Measurements from ENCODE around the gene MNT. TPM values are rescaled to one million over a fixed set of nuclear protein-coding genes. Genes with fewer than 3 reads are reported as not detected.

The MNT gene
- total RNA-seq, 5 donors from 2014 or later (not counting 1 experiment from before 2014, with no cell fraction given), result 43.0 to 97.8 (median 58.2) TPM

GRCh38 chr17:2357931-2358434, 42.9 kb downstream of the MNT start:
- H3K27me3 Mint-ChIP-seq, result no peaks in the 10 kb centered on the region
- ChIA-PET POLR2A (no interaction called here), CTCF (no interaction called here)
- no peaks in the 10 kb centered on the region for H3K9me3 Mint-ChIP-seq
- H3K27ac ChIP-seq (ENCODE audit: low read length), result no peak overlapping the region
- no peaks in the 10 kb centered on the region for H3K27me3 ChIP-seq (replicated peaks in 1 of 2; ENCODE audit: control insufficient read depth in 2 of 2, extremely low read depth in 1 of 2, insufficient read depth in 2 of 2, low read length in 1 of 2)
- peaks cover 4 to 17% of the 10 kb centered on the region in 2 experiments for H3K4me1 ChIP-seq (ENCODE audit: control insufficient read depth in 1 of 2, extremely low read depth in 1 of 2, insufficient read depth in 2 of 2, low read length in 2 of 2)
- peaks cover 11% of the 10 kb centered on the region for H3K36me3 Mint-ChIP-seq
- H3K9me3 ChIP-seq, result no peaks in the 10 kb centered on the region
- no peak overlapping the region for H3K4me3 ChIP-seq (ENCODE audit: control insufficient read depth in 1 of 2, extremely low read depth in 1 of 2, low read length in 1 of 2)
- H3K27ac Mint-ChIP-seq, result no peak overlapping the region
- WGBS (ENCODE audit: insufficient coverage), result 89% methylated on average over 8 of the region's 10 CpGs
- no peak for DNase-seq
- no peak for ATAC-seq (replicated peaks in 1 of 4)
- no peak overlapping the region for H3K4me3 Mint-ChIP-seq
- peaks cover 16 to 17% (median 16%) of the 10 kb centered on the region in 3 donors for H3K4me1 Mint-ChIP-seq
- peaks cover 15% of the 10 kb centered on the region in 2 donors for H3K36me3 ChIP-seq (ENCODE audit: control insufficient read depth in 2 of 2, extremely low read depth in 1 of 2, insufficient read depth in 1 of 2, low read length in 1 of 2)

GRCh38 chr17:2357237-2357636, 43.6 kb downstream of the MNT start:
- Mint-ChIP-seq H3K4me1 (peaks cover 17 to 20% (median 20%) of the 10 kb centered on the region in 3 donors), H3K27ac (no peak overlapping the region), H3K9me3 (no peaks in the 10 kb centered on the region), H3K27me3 (no peaks in the 10 kb centered on the region), H3K36me3 (peaks cover 11% of the 10 kb centered on the region), H3K4me3 (no peak overlapping the region)
- no peak for ATAC-seq (replicated peaks in 1 of 4)
- CTCF ChIA-PET, result no interaction called here
- no peak for DNase-seq
- POLR2A ChIA-PET, result no interaction called here
- Histone ChIP-seq H3K27ac (ENCODE audit: low read length) (no peak overlapping the region), H3K9me3 (no peaks in the 10 kb centered on the region), H3K36me3 (ENCODE audit: control insufficient read depth in 2 of 2, extremely low read depth in 1 of 2, insufficient read depth in 1 of 2, low read length in 1 of 2) (peaks cover 8 to 9% of the 10 kb centered on the region in 2 donors), H3K27me3 (replicated peaks in 1 of 2; ENCODE audit: control insufficient read depth in 2 of 2, extremely low read depth in 1 of 2, insufficient read depth in 2 of 2, low read length in 1 of 2) (no peaks in the 10 kb centered on the region), H3K4me1 (ENCODE audit: control insufficient read depth in 1 of 2, extremely low read depth in 1 of 2, insufficient read depth in 2 of 2, low read length in 2 of 2) (peaks cover 5 to 19% of the 10 kb centered on the region in 2 experiments), H3K4me3 (ENCODE audit: control insufficient read depth in 1 of 2, extremely low read depth in 1 of 2, low read length in 1 of 2) (no peak overlapping the region)
- WGBS (ENCODE audit: insufficient coverage), result 100% methylated on average over 2 of the region's 4 CpGs

- peaks cover 17 to 21% (median 20%) of the 10 kb centered on the region in 3 donors for H3K4me1 Mint-ChIP-seq
- peak overlapping the region; percentile 46 for H3K27ac ChIP-seq (ENCODE audit: low read length)
- peak overlapping the region; percentile 94 to 97 for H3K27ac Mint-ChIP-seq
- H3K27me3 ChIP-seq (replicated peaks in 1 of 2; ENCODE audit: control insufficient read depth in 2 of 2, extremely low read depth in 1 of 2, insufficient read depth in 2 of 2, low read length in 1 of 2), result no peaks in the 10 kb centered on the region
- WGBS (ENCODE audit: insufficient coverage), result no CpG with 5 or more reads among the region's 8 CpGs
- no peak for ATAC-seq (replicated peaks in 1 of 4)
- no peaks in the 10 kb centered on the region for H3K9me3 ChIP-seq
- DNase-seq, result no peak
- peaks cover 5 to 19% of the 10 kb centered on the region in 2 experiments for H3K4me1 ChIP-seq (ENCODE audit: control insufficient read depth in 1 of 2, extremely low read depth in 1 of 2, insufficient read depth in 2 of 2, low read length in 2 of 2)
- peak overlapping the region; percentile 6 to 70 (median 57) for H3K4me3 Mint-ChIP-seq
- ChIA-PET POLR2A (no interaction called here), CTCF (interaction anchor here in 1 of 2 donors (1.6 kb wide), 1 partner anchor 9 kb away, joined by 5 read pairs; no protein-coding TSS in a partner anchor)
- H3K4me3 ChIP-seq (ENCODE audit: control insufficient read depth in 1 of 2, extremely low read depth in 1 of 2, low read length in 1 of 2), result no peak overlapping the region
- H3K36me3 ChIP-seq (ENCODE audit: control insufficient read depth in 2 of 2, extremely low read depth in 1 of 2, insufficient read depth in 1 of 2, low read length in 1 of 2), result peaks cover 1 to 3% of the 10 kb centered on the region in 2 donors
- no peaks in the 10 kb centered on the region for H3K9me3 Mint-ChIP-seq
- H3K27me3 Mint-ChIP-seq, result no peaks in the 10 kb centered on the region
- H3K36me3 Mint-ChIP-seq, result peaks cover 3% of the 10 kb centered on the region
Measured at GRCh38 chr17:2354311-2354710, 46.5 kb downstream of the MNT start.

GRCh38 chr17:2351269-2351668, 49.6 kb downstream of the MNT start:
- no peak overlapping the region for H3K4me3 Mint-ChIP-seq
- H3K9me3 ChIP-seq, result no peaks in the 10 kb centered on the region
- ATAC-seq (replicated peaks in 1 of 4) (no peak), DNase-seq (no peak)
- peaks cover 17 to 21% (median 20%) of the 10 kb centered on the region in 3 donors for H3K4me1 Mint-ChIP-seq
- no peaks in the 10 kb centered on the region for H3K27me3 Mint-ChIP-seq
- no peak overlapping the region for H3K27ac Mint-ChIP-seq
- WGBS (ENCODE audit: insufficient coverage), result 93% methylated on average over 4 of the region's 6 CpGs
- peaks cover 5 to 19% of the 10 kb centered on the region in 2 experiments for H3K4me1 ChIP-seq (ENCODE audit: control insufficient read depth in 1 of 2, extremely low read depth in 1 of 2, insufficient read depth in 2 of 2, low read length in 2 of 2)
- H3K9me3 Mint-ChIP-seq, result no peaks in the 10 kb centered on the region
- POLR2A ChIA-PET, result no interaction called here
- peaks cover 3% of the 10 kb centered on the region for H3K36me3 Mint-ChIP-seq
- H3K27ac ChIP-seq (ENCODE audit: low read length), result no peak overlapping the region
- CTCF ChIA-PET, result interaction anchor here (0.6 to 0.7 kb wide), 3 partner anchors 19 to 471 kb away, joined by 3 to 7 read pairs (median 4); no protein-coding TSS in a partner anchor
- no peak overlapping the region for H3K4me3 ChIP-seq (ENCODE audit: control insufficient read depth in 1 of 2, extremely low read depth in 1 of 2, low read length in 1 of 2)
- no peaks in the 10 kb centered on the region for H3K27me3 ChIP-seq (replicated peaks in 1 of 2; ENCODE audit: control insufficient read depth in 2 of 2, extremely low read depth in 1 of 2, insufficient read depth in 2 of 2, low read length in 1 of 2)
- H3K36me3 ChIP-seq (ENCODE audit: control insufficient read depth in 2 of 2, extremely low read depth in 1 of 2, insufficient read depth in 1 of 2, low read length in 1 of 2), result peaks cover 2 to 3% of the 10 kb centered on the region in 2 donors

- no peaks in the 10 kb centered on the region for H3K9me3 ChIP-seq
- ATAC-seq (replicated peaks in 1 of 4) (no peak), DNase-seq (no peak)
- peaks cover 10 to 11% (median 10%) of the 10 kb centered on the region in 3 donors for H3K4me1 Mint-ChIP-seq
- H3K27me3 Mint-ChIP-seq, result no peaks in the 10 kb centered on the region
- H3K27ac ChIP-seq (ENCODE audit: low read length), result no peak overlapping the region
- no peak overlapping the region for H3K4me3 ChIP-seq (ENCODE audit: control insufficient read depth in 1 of 2, extremely low read depth in 1 of 2, low read length in 1 of 2)
- H3K27ac Mint-ChIP-seq, result no peak overlapping the region
- H3K9me3 Mint-ChIP-seq, result no peaks in the 10 kb centered on the region
- H3K4me1 ChIP-seq (ENCODE audit: control insufficient read depth in 1 of 2, extremely low read depth in 1 of 2, insufficient read depth in 2 of 2, low read length in 2 of 2), result peaks cover 1 to 3% of the 10 kb centered on the region in 2 experiments
- ChIA-PET POLR2A (interaction anchor here in 1 of 2 donors (0.6 kb wide), 2 partner anchors 18 to 432 kb away, joined by 3 read pairs; no protein-coding TSS in a partner anchor), CTCF (interaction anchor here (0.5 to 1.4 kb wide), 3 partner anchors 12 to 107 kb away, joined by 3 to 6 read pairs (median 5); partner anchors contain the start of gene TSR1 (in 1 of the 2))
- H3K27me3 ChIP-seq (replicated peaks in 1 of 2; ENCODE audit: control insufficient read depth in 2 of 2, extremely low read depth in 1 of 2, insufficient read depth in 2 of 2, low read length in 1 of 2), result no peaks in the 10 kb centered on the region
- H3K36me3 ChIP-seq (ENCODE audit: control insufficient read depth in 2 of 2, extremely low read depth in 1 of 2, insufficient read depth in 1 of 2, low read length in 1 of 2), result peaks cover 9 to 10% of the 10 kb centered on the region in 2 donors
- peaks cover 10% of the 10 kb centered on the region for H3K36me3 Mint-ChIP-seq
- WGBS (ENCODE audit: insufficient coverage), result 79% methylated on average over 4 of the region's 11 CpGs
- no peak overlapping the region for H3K4me3 Mint-ChIP-seq
Measured at GRCh38 chr17:2347805-2348685, 52.8 kb downstream of the MNT start.

GRCh38 chr17:2346475-2346874, 54.4 kb downstream of the MNT start:
- no peak overlapping the region for H3K27ac ChIP-seq (ENCODE audit: low read length)
- DNase-seq (no peak), ATAC-seq (replicated peaks in 1 of 4) (no peak)
- H3K9me3 ChIP-seq, result no peaks in the 10 kb centered on the region
- no peaks in the 10 kb centered on the region for H3K4me1 ChIP-seq (ENCODE audit: control insufficient read depth in 1 of 2, extremely low read depth in 1 of 2, insufficient read depth in 2 of 2, low read length in 2 of 2)
- Mint-ChIP-seq H3K36me3 (peaks cover 14% of the 10 kb centered on the region), H3K27ac (no peak overlapping the region), H3K4me1 (peaks cover 15 to 18% (median 16%) of the 10 kb centered on the region in 3 donors), H3K9me3 (no peaks in the 10 kb centered on the region), H3K4me3 (no peak overlapping the region), H3K27me3 (no peaks in the 10 kb centered on the region)
- CTCF ChIA-PET, result interaction anchor here in 1 of 2 donors (0.6 kb wide), 1 partner anchor 9 kb away, joined by 5 read pairs; the partner anchor contains the start of gene SGSM2
- 96% methylated on average over 7 of the region's 8 CpGs for WGBS (ENCODE audit: insufficient coverage)
- no peaks in the 10 kb centered on the region for H3K27me3 ChIP-seq (replicated peaks in 1 of 2; ENCODE audit: control insufficient read depth in 2 of 2, extremely low read depth in 1 of 2, insufficient read depth in 2 of 2, low read length in 1 of 2)
- no peak overlapping the region for H3K4me3 ChIP-seq (ENCODE audit: control insufficient read depth in 1 of 2, extremely low read depth in 1 of 2, low read length in 1 of 2)
- POLR2A ChIA-PET, result interaction anchor here in 1 of 2 donors (0.5 kb wide), 1 partner anchor 446 kb away, joined by 4 read pairs; no protein-coding TSS in a partner anchor
- peaks cover 10 to 12% of the 10 kb centered on the region in 2 donors for H3K36me3 ChIP-seq (ENCODE audit: control insufficient read depth in 2 of 2, extremely low read depth in 1 of 2, insufficient read depth in 1 of 2, low read length in 1 of 2)
